Esophagus squamous epithelium (tissue), 4 donors: ENCODE data around the gene CCDC18.

Experiments used
- POLR2A ChIP-seq, 4 donors: fragments of 450-650 bp; IDR thresholded peaks; one replicate each; pipeline ENCODE4 v1.6.1; 2017; ENCODE audit warnings: antibody characterized with exemption in 4 of 4, mild to moderate bottlenecking in 4 of 4, moderate library complexity in 3 of 4
- TF ChIP-seq, protein P1 (sequence below), 6 experiments: fragments of 450-650 bp in 4 of 6; fragments of 200-600 bp in 2 of 6; sonication (generic) in 2 of 6; IDR thresholded peaks; one replicate each; pipeline ENCODE4 v1.5.1; 2016 to 2019; ENCODE audit warnings: antibody characterized with exemption in 6 of 6, mild to moderate bottlenecking in 4 of 6, moderate library complexity in 4 of 6

- TF ChIP-seq, protein P1, sequence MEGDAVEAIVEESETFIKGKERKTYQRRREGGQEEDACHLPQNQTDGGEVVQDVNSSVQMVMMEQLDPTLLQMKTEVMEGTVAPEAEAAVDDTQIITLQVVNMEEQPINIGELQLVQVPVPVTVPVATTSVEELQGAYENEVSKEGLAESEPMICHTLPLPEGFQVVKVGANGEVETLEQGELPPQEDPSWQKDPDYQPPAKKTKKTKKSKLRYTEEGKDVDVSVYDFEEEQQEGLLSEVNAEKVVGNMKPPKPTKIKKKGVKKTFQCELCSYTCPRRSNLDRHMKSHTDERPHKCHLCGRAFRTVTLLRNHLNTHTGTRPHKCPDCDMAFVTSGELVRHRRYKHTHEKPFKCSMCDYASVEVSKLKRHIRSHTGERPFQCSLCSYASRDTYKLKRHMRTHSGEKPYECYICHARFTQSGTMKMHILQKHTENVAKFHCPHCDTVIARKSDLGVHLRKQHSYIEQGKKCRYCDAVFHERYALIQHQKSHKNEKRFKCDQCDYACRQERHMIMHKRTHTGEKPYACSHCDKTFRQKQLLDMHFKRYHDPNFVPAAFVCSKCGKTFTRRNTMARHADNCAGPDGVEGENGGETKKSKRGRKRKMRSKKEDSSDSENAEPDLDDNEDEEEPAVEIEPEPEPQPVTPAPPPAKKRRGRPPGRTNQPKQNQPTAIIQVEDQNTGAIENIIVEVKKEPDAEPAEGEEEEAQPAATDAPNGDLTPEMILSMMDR (IDR thresholded peaks at IDR 0.05): no peak
- no peak for TF ChIP-seq POLR2A (IDR thresholded peaks at IDR 0.05)
Measured at GRCh38 chr1:93205892-93206566, 25.5 kb downstream of the CCDC18 start.
